ENCODE results near the gene ZNF79.
A peak's percentile ranks its signal among the peaks of the same experiment; 100 is the strongest.

Gene ZNF79

DNA sequence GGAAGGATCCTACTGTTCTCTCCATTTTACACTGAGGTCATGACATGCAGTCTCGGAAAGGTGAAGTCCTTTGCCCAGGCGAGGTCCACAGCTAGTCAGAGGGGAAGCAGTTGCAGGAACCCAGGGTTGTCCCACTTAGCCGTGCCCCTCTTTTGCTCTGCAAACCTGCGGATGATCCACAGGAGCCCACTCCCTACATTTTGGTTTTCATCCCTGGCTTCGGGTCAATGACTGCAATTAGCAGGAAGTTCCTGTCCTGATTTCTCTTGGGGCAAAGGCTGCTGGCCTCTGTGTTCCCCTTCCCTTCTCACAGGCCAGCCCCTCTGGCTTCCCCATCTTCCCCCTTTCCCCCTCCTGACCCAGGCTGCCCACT, 25.9 kb upstream of the ZNF79 start:
- DNase-seq, result no peak

GRCh38 chr9:127398715-127399400, 25.3 kb upstream of the ZNF79 start:
- no peak for DNase-seq

- DNase-seq, result no peak
Measured at GRCh38 chr9:127399736-127400269, 24.4 kb upstream of the ZNF79 start.

DNA sequence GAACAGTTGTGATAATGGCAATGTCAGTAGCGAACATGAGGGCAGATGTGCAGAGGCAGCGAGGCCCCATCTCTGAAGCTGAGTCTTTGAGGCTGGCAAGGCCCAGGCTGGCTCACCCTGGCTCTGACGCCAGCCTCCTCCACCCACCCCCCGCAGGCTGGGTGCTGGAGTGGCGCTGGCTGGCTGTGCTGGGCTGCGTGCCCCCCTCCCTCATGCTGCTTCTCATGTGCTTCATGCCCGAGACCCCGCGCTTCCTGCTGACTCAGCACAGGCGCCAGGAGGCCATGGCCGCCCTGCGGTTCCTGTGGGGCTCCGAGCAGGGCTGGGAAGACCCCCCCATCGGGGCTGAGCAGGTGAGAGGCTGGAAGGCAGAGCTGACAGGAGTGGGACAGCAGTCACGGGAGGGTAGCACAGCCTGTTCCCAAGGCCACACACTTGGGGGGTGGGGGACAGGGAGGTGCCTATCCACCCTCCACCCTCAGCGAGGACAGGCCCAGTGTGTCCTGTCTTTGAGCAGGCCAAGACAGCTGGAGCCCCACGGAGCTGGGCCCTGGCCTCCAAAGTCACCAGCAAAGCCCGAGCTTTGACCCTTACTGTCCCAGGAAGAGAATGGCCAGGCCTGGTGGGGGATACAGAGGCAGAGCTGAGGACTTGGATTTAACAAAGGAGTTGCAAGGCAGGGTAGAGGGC, 21.6 kb upstream of the ZNF79 start:
- DNase-seq, result peak in 17 of 58 donors; percentile 13 to 70 (median 37)

GRCh38 chr9:127403507-127404192, 20.5 kb upstream of the ZNF79 start:
- no peak for DNase-seq

- no peak for DNase-seq
Measured at GRCh38 chr9:127404631-127405030, 19.6 kb upstream of the ZNF79 start.

DNA sequence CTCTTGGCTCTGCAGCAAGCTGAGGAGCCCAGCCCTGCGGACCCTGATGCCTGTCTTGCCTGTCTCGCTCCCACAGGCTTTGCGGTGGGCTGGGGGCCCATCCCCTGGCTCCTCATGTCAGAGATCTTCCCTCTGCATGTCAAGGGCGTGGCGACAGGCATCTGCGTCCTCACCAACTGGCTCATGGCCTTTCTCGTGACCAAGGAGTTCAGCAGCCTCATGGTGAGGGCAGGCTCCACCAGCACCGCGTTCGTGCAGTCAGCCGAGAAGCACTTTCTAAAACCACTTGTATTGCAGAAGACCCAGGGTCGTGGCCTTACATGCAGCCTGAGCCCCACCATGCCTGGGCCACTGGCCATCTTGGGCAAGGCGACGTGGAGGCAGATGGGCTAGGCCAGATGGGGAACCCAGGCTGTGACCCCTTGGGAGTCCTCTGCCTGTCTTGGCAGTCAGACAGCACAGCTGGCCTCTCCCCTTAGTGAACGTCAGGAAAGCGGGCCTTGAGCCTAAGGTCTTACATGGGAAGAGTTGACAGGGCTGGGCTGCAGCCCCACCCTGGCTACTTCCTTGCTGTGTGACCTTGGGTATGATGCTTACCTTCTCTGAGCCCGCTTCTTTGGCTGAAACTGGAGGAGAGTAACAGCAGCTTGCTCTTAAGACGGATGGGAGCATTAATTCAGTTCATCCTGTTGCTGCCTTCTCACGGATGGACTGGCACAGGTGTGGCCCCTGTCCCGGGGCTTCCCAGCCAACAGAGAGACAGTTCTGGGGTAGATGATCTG, 18.6 kb upstream of the ZNF79 start:
- DNase-seq, result no peak

DNA sequence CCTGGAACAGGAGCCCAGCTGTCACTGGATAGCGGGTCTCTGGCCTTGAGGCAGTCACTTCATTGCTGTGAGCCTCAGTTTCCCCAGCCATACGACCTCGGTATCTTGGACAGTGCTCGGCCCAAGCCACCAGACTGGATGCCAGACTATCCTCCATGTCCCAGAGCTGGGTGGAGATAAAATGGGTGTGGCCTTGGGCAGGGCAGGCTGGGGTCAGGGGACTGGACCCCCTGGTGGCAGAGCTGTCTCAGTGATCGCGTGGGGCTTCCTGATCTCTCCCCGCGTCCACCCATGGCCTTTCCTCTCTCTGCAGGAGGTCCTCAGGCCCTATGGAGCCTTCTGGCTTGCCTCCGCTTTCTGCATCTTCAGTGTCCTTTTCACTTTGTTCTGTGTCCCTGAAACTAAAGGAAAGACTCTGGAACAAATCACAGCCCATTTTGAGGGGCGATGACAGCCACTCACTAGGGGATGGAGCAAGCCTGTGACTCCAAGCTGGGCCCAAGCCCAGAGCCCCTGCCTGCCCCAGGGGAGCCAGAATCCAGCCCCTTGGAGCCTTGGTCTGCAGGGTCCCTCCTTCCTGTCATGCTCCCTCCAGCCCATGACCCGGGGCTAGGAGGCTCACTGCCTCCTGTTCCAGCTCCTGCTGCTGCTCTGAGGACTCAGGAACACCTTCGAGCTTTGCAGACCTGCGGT, 17.2 kb upstream of the ZNF79 start:
- DNase-seq, result no peak

GRCh38 chr9:127407492-127407843, 16.7 kb upstream of the ZNF79 start:
- DNase-seq, result no peak

DNA sequence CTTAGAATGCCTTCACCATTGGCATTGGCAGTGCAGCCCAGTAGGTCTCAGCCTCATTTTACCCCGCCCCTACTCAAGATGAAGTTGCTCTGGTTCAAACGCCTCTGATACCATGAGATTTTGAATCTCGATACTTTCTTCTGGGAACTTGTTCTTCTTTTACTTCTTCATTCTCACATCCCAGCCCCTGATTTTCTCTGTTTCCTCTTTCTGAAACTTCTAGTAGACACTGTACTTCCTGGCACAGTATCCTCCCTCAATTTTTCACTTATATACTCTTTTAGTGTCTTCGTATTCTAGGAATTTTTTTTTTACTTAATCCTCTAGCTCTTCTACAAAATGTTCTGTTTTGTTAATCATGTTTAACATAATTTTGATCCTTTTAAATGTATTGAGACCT, 13.1 kb upstream of the ZNF79 start:
- no peak for DNase-seq

DNA sequence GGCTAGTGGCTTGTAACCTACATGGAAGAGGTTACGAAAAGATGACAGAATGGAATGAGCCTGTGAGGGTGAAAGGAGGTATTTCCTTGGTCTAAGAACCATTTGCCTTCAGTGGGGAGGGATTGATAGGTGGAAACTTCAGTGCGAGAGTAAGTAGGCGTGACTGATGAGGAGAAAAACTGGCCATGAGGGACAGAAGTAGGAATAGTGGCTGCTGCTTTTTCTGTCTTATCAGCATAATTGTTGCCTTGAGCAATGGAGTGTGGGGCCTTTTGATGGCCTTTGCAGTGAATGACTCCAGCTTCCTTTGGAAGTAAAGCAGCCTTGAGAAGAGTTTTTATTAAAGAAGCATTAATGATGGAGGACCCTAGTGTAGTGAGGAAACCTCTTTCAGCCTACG, 9.0 kb upstream of the ZNF79 start:
- DNase-seq, result no peak

DNA sequence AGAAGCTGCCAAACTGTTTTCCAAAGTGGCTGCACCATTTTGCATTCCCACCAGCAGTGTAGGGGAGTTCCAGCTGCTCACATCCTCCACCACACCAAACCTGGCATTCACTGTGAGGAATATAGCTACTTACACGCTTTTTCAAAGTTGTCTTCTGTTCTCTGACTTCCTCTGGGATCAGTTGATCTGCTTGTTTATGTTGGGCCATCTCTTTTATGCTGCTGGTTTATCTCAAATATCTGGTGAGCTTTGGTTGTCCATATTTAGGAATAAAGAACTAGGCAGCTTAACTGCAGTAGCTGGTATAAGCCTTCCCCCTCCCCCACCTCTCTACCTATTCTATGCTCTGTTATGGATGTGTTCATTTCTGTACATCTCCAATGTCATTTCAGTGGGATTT, 8.5 kb upstream of the ZNF79 start:
- no peak for DNase-seq

- DNase-seq, result peak in 1 of 58 donors; percentile 45
Measured at GRCh38 chr9:127417131-127418036, 6.8 kb upstream of the ZNF79 start.

- DNase-seq, result peak in 2 of 58 donors; percentile 18 to 47
Measured at GRCh38 chr9:127418037-127418471, 6.1 kb upstream of the ZNF79 start.

GRCh38 chr9:127419348-127419747, 4.8 kb upstream of the ZNF79 start:
- no peak for DNase-seq

- DNase-seq, result no peak
Measured at GRCh38 chr9:127421057-127421456, 3.1 kb upstream of the ZNF79 start.

GRCh38 chr9:127422133-127422782, 1.9 kb upstream of the ZNF79 start:
- DNase-seq, result no peak

GRCh38 chr9:127422787-127423186, 1.4 kb upstream of the ZNF79 start:
- DNase-seq, result no peak

GRCh38 chr9:127423476-127423933, 677 bp upstream of the ZNF79 start:
- DNase-seq, result no peak

Data from anterior cingulate cortex (tissue), 58 donors.